HepG2 (cell line): ENCODE measurements around the gene TEF. TPM values are rescaled to one million over a fixed set of nuclear protein-coding genes. Genes with fewer than 3 reads are reported as not detected.

Experiments
- ATAC-seq: fragments of 200-7000 bp; cut with Tn5 transposase; 3 replicates; pipeline ENCODE4 v1.9.1; 2020; ENCODE audit warnings: mild to moderate bottlenecking, moderate library complexity
- BruUV-seq: library from RNA; stranded (reverse); fragments of 400-500 nt; replicated peaks from 2 replicates; lab custom pipeline; 2021; lab: Mats Ljungman, UMichigan
- CTCF ChIA-PET: fragments of 300-600 bp; formaldehyde crosslinking; extraction: SDS; loops from one replicate; lab custom pipeline; 2021; ENCODE audit warnings: low total read pairs, inconsistent platforms, low intra/inter-chr PET ratio; lab: Yijun Ruan, JAX
- POLR2A ChIA-PET: fragments of 350-600 bp; sonication (Branson Sonifier 250); formaldehyde crosslinking; loops from one replicate; lab custom pipeline; 2020; ENCODE audit warnings: antibody characterized with exemption, inconsistent platforms; lab: Yijun Ruan, JAX
- DNase-seq: peaks from one replicate; pipeline ENCODE4 v3.0.0-alpha.2; 2015; ENCODE audit warnings: low spot score
- FAIRE-seq: peaks from 3 replicates; lab custom pipeline; 2011; peaks lifted over from hg19 to GRCh38; lab: Jason Lieb, UNC
- H2AFZ ChIP-seq: one replicate; pipeline ENCODE4 v1.6.1; 2011; ENCODE audit warnings: low read length, inconsistent platforms
- H3K27ac ChIP-seq: fragments of 300-600 bp; 3 replicates; pipeline ENCODE4 v1.8.0; 2011; ENCODE audit warnings: mixed run types, mild to moderate bottlenecking, mixed read lengths, low read length, inconsistent platforms; ENCODE audit not compliant: insufficient read depth; ENCODE audit errors: extremely low read length
- H3K27me3 ChIP-seq, 2 experiments: fragments of 200-600 bp in 1 of 2; 2 replicates in 1 of 2; 3 replicates in 1 of 2; pipeline versions ENCODE4 v1.6.0 to v1.8.0; 2011; ENCODE audit warnings: low read length in 2 of 2, mild to moderate bottlenecking in 2 of 2, moderate library complexity in 2 of 2, inconsistent platforms in 1 of 2; ENCODE audit not compliant: insufficient read depth in 2 of 2, control insufficient read depth in 1 of 2
- H3K36me3 ChIP-seq, 2 experiments: fragments of 200-600 bp in 1 of 2; replicated peaks in 1 of 2; 2 replicates in 1 of 2; 3 replicates in 1 of 2; pipeline versions ENCODE4 v1.5.1 to v1.8.0; 2011; ENCODE audit warnings: low read length in 2 of 2, inconsistent platforms in 1 of 2; ENCODE audit not compliant: insufficient read depth in 2 of 2, control insufficient read depth in 1 of 2
- H3K4me1 ChIP-seq: 2 replicates; pipeline ENCODE4 v1.5.1; 2012; ENCODE audit warnings: low read length, inconsistent platforms; ENCODE audit not compliant: insufficient read depth
- H3K4me2 ChIP-seq: 2 replicates; pipeline ENCODE4 v1.6.0; 2011; ENCODE audit warnings: low read depth, low read length, inconsistent platforms
- H3K4me3 ChIP-seq, 3 experiments: fragments of 200-600 bp in 1 of 3; sonication (generic), shearing (Covaris generic) in 1 of 3; replicated peaks in 1 of 3; 2 replicates each; pipeline ENCODE4 v1.5.1; 2011 to 2016; ENCODE audit warnings: low read length in 3 of 3, inconsistent platforms in 2 of 3, low read depth in 2 of 3, mild to moderate bottlenecking in 2 of 3, control low read depth in 1 of 3, mixed read lengths in 1 of 3; ENCODE audit not compliant: insufficient read depth in 1 of 3
- H3K79me2 ChIP-seq: one replicate; pipeline ENCODE4 v1.6.1; 2011; ENCODE audit warnings: low read length, inconsistent platforms; ENCODE audit not compliant: insufficient read depth
- H3K9ac ChIP-seq: 2 replicates; pipeline ENCODE4 v1.6.0; 2011; ENCODE audit warnings: mild to moderate bottlenecking, low read depth, low read length, inconsistent platforms; ENCODE audit not compliant: insufficient read depth
- H3K9me3 ChIP-seq: 2 replicates; pipeline ENCODE4 v1.5.1; 2012; ENCODE audit warnings: mild to moderate bottlenecking, low read length
- H4K20me1 ChIP-seq: 2 replicates; pipeline ENCODE4 v1.6.0; 2011; ENCODE audit warnings: inconsistent platforms, mild to moderate bottlenecking, low read length, moderate library complexity; ENCODE audit not compliant: insufficient read depth
- KAT7 ChIP-seq: IDR thresholded peaks from 2 replicates; pipeline ENCODE4 v1.6.1; 2018; ENCODE audit warnings: borderline replicate concordance, missing compliant biosample characterization
- KLF6 ChIP-seq: IDR thresholded peaks from 2 replicates; pipeline ENCODE4 v1.8.0; 2016; ENCODE audit warnings: missing biosample characterization, missing genetic modification reagents
- MAFG ChIP-seq: sonication (generic); formaldehyde crosslinking; IDR thresholded peaks from 2 replicates; pipeline ENCODE4 v1.5.1; 2020; ENCODE audit warnings: mild to moderate bottlenecking, missing genetic modification reagents
- NFRKB ChIP-seq: fragments of 450-650 bp; IDR thresholded peaks from 2 replicates; pipeline ENCODE4 v1.6.1; 2017
- ZFP62 ChIP-seq: sonication (generic); formaldehyde crosslinking; IDR thresholded peaks from 2 replicates; pipeline ENCODE4 v1.4.0; 2020; ENCODE audit warnings: missing genetic modification reagents
- ZFX ChIP-seq: sonication (generic); formaldehyde crosslinking; IDR thresholded peaks from 2 replicates; pipeline ENCODE4 v1.4.0; 2020; ENCODE audit warnings: mild to moderate bottlenecking, low read depth, missing genetic modification reagents, moderate library complexity
- ZNF205 ChIP-seq: IDR thresholded peaks from 2 replicates; pipeline ENCODE4 v1.6.1; 2018; ENCODE audit warnings: missing biosample characterization, missing genetic modification reagents
- ZNF547 ChIP-seq: sonication (generic); formaldehyde crosslinking; IDR thresholded peaks from 2 replicates; pipeline ENCODE4 v1.5.1; 2020; ENCODE audit warnings: mild to moderate bottlenecking, missing genetic modification reagents
- ZNF589 ChIP-seq: sonication (generic); formaldehyde crosslinking; conservative IDR thresholded peaks from 2 replicates; pipeline ENCODE4 v1.8.0; 2022; ENCODE audit warnings: mild to moderate bottlenecking, moderate library complexity, missing genetic modification reagents
- ZNF746 ChIP-seq: sonication (generic); formaldehyde crosslinking; IDR thresholded peaks from 2 replicates; pipeline ENCODE4 v1.8.0; 2022; ENCODE audit warnings: mild to moderate bottlenecking, missing genetic modification reagents
- WGBS: methylation state at CpG from one replicate; pipeline ENCODE4 v1.1.6; 2017; ENCODE audit warnings: low lambda C conversion rate; 5-methylcytosine and 5-hydroxymethylcytosine counted together
- in situ Hi-C: cut with HindIII; loops from 2 replicates; pipeline ENCODE4 v1.10.0; 2017; ENCODE audit warnings: low pct_unique_long_range_greater_than_20kb; ENCODE audit not compliant: extremely low pct_ligation_motif_present
- intact Hi-C: fragments of 100-400 bp; cut with micrococcal nuclease; formaldehyde crosslinking; loops from one replicate; pipeline ENCODE4 v1.10.0; 2022; ENCODE audit not compliant: unreplicated experiment
- polyA plus RNA-seq, 8 experiments: library from polyadenylated mRNA; depleted of rRNA in 3 of 8; stranded (reverse) in 7 of 8; unstranded in 1 of 8; fragments of >200 nt; fragmentation: Illumina TruSeq in 4 of 8; extraction: Trizol in 4 of 8; gene quantifications; 2 replicates each; pipeline versions ENCODE4 v1.2.1 to v1.2.3, GENCODE V29; 2011 to 2016; ENCODE audit warnings: low read depth in 4 of 8, missing spikeins in 1 of 8, mixed read lengths in 1 of 8; ENCODE audit not compliant: insufficient read depth in 1 of 8
- total RNA-seq, 5 experiments: library from RNA; depleted of rRNA; stranded (reverse); fragments of >200 nt; fragmentation: Illumina TruSeq; extraction: Trizol; gene quantifications; 2 replicates each; pipeline ENCODE4 v1.2.3, GENCODE V29; 2016; ENCODE audit warnings: low read depth in 1 of 5
- TF ChIP-seq, protein P1 (sequence below): fragments of 450-650 bp; IDR thresholded peaks from 2 replicates; pipeline ENCODE4 v1.6.1; 2017; ENCODE audit warnings: mild to moderate bottlenecking
- TF ChIP-seq, protein P2 (sequence below): IDR thresholded peaks from 2 replicates; pipeline ENCODE4 v1.6.1; 2016; ENCODE audit warnings: missing compliant biosample characterization, missing genetic modification reagents, borderline replicate concordance
- TF ChIP-seq, protein P3 (sequence below): IDR thresholded peaks from 2 replicates; pipeline ENCODE4 v1.6.1; 2012; ENCODE audit warnings: low read length, improper control_type of control experiment

Gene TEF
- total and polyA plus RNA-seq, 2 of the 13 experiments (the other 11 are each of a cell fraction or from before 2014, with no cell fraction given) = 7.6 to 11.2 TPM

DNA sequence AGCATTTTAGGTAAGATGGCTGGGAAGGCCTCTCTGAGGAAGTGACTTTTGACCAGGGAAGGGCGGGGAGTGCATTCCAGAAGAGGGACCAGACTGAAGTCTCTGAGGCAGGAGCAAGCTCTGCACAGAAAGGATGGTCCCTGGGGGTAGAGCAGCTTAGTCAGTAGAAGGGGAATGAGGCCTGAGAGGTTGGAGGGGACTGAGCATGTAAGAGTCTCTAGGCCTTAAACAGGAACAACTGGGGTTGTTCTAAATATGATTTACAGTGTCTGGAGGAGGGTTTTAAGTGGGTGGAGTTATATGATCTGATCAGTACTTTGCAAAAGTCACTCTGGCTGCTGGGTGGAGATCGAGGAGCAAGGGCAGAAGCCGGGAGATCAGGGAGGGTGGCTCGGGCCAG is 31.7 kb upstream of the TEF start:
- Histone ChIP-seq H2AFZ (no peak overlapping the region), H3K36me3 (peaks cover 45 to 89% of the 10 kb centered on the region in 2 experiments), H3K27ac (no peak overlapping the region), H3K4me3 (no peak overlapping the region), H4K20me1 (no peaks in the 10 kb centered on the region), H3K79me2 (no peaks in the 10 kb centered on the region), H3K4me1 (no peaks in the 10 kb centered on the region), H3K9me3 (no peaks in the 10 kb centered on the region), H3K27me3 (no peaks in the 10 kb centered on the region), H3K4me2 (no peak overlapping the region), H3K9ac (no peak overlapping the region)
- WGBS = 100% methylated on average over 4 of the region's 4 CpGs
- no TSS peak for BruUV-seq
- no peak for ATAC-seq
- CTCF ChIA-PET = no interaction called here
- no peak for FAIRE-seq
- in situ Hi-C loops (no loop called here), intact Hi-C loops (no loop called here)
- TF ChIP-seq, protein P1, sequence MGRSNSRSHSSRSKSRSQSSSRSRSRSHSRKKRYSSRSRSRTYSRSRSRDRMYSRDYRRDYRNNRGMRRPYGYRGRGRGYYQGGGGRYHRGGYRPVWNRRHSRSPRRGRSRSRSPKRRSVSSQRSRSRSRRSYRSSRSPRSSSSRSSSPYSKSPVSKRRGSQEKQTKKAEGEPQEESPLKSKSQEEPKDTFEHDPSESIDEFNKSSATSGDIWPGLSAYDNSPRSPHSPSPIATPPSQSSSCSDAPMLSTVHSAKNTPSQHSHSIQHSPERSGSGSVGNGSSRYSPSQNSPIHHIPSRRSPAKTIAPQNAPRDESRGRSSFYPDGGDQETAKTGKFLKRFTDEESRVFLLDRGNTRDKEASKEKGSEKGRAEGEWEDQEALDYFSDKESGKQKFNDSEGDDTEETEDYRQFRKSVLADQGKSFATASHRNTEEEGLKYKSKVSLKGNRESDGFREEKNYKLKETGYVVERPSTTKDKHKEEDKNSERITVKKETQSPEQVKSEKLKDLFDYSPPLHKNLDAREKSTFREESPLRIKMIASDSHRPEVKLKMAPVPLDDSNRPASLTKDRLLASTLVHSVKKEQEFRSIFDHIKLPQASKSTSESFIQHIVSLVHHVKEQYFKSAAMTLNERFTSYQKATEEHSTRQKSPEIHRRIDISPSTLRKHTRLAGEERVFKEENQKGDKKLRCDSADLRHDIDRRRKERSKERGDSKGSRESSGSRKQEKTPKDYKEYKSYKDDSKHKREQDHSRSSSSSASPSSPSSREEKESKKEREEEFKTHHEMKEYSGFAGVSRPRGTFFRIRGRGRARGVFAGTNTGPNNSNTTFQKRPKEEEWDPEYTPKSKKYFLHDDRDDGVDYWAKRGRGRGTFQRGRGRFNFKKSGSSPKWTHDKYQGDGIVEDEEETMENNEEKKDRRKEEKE = no peak
- TF ChIP-seq ZNF746 (CRISPR knock-in tag) = no peak
- TF ChIP-seq ZNF205 (CRISPR knock-in tag) = no peak
- no peak for TF ChIP-seq ZFP62 (CRISPR knock-in tag)
- TF ChIP-seq ZFX (CRISPR knock-in tag) = no peak
- DNase-seq = no peak
- POLR2A ChIA-PET = no interaction called here

DNA sequence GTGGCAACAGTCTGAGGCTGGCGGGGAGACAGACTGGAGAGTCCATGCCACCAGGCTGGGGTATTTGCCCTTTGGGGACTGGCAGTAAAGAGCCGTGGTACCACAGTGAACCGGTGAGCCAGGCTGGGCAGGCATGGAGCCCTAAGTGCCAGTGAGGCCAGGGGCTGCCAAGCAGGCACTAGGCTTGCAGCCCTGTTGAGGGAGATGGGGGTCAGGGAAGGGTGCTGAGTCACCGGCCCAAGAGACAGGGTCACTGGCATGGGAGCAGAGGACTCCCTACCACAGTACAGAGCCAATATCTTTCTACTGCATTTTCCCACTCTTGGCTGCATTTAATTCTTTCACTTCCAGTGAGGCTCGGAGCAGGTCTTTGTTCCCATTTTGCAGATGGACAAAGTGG is 30.7 kb upstream of the TEF start:
- no TSS peak for BruUV-seq

More for the DNA sequence above, 30.7 kb upstream of the TEF start:
- no peaks in the 10 kb centered on the region for H3K27me3 ChIP-seq
- H3K9ac ChIP-seq = no peak overlapping the region
- in situ Hi-C loops = no loop called here
- no peak overlapping the region for H3K4me2 ChIP-seq
- WGBS = 100% methylated on average over 3 of the region's 5 CpGs
- TF ChIP-seq KLF6 (CRISPR knock-in tag) (no peak), ZNF547 (CRISPR knock-in tag) (no peak), KAT7 (CRISPR knock-in tag) (no peak), NFRKB (no peak), ZNF589 (no peak), MAFG (no peak)
- TF ChIP-seq, protein P2, sequence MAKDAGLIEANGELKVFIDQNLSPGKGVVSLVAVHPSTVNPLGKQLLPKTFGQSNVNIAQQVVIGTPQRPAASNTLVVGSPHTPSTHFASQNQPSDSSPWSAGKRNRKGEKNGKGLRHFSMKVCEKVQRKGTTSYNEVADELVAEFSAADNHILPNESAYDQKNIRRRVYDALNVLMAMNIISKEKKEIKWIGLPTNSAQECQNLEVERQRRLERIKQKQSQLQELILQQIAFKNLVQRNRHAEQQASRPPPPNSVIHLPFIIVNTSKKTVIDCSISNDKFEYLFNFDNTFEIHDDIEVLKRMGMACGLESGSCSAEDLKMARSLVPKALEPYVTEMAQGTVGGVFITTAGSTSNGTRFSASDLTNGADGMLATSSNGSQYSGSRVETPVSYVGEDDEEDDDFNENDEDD (CRISPR knock-in tag) = no peak
- TF ChIP-seq, protein P3, sequence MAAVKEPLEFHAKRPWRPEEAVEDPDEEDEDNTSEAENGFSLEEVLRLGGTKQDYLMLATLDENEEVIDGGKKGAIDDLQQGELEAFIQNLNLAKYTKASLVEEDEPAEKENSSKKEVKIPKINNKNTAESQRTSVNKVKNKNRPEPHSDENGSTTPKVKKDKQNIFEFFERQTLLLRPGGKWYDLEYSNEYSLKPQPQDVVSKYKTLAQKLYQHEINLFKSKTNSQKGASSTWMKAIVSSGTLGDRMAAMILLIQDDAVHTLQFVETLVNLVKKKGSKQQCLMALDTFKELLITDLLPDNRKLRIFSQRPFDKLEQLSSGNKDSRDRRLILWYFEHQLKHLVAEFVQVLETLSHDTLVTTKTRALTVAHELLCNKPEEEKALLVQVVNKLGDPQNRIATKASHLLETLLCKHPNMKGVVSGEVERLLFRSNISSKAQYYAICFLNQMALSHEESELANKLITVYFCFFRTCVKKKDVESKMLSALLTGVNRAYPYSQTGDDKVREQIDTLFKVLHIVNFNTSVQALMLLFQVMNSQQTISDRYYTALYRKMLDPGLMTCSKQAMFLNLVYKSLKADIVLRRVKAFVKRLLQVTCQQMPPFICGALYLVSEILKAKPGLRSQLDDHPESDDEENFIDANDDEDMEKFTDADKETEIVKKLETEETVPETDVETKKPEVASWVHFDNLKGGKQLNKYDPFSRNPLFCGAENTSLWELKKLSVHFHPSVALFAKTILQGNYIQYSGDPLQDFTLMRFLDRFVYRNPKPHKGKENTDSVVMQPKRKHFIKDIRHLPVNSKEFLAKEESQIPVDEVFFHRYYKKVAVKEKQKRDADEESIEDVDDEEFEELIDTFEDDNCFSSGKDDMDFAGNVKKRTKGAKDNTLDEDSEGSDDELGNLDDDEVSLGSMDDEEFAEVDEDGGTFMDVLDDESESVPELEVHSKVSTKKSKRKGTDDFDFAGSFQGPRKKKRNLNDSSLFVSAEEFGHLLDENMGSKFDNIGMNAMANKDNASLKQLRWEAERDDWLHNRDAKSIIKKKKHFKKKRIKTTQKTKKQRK = no peak
- POLR2A ChIA-PET = no interaction called here
- intact Hi-C loops = no loop called here
- no peaks in the 10 kb centered on the region for H3K79me2 ChIP-seq
- ATAC-seq (no peak), DNase-seq (no peak), FAIRE-seq (no peak)
- H3K9me3 ChIP-seq = no peaks in the 10 kb centered on the region
- H4K20me1 ChIP-seq = no peaks in the 10 kb centered on the region
- no peak overlapping the region for H3K4me3 ChIP-seq
- peaks cover 48 to 92% of the 10 kb centered on the region in 2 experiments for H3K36me3 ChIP-seq
- no peak overlapping the region for H2AFZ ChIP-seq
- H3K4me1 ChIP-seq = no peaks in the 10 kb centered on the region
- CTCF ChIA-PET = no interaction called here
- H3K27ac ChIP-seq = no peak overlapping the region
